Neural progenitor cell (in vitro differentiated cells): ENCODE measurements around the gene GABRB1.

ENCODE experiments used
- EZH2 ChIP-seq: fragments of 200-600 bp; sonication (generic); IDR thresholded peaks from 2 replicates; pipeline ENCODE4 v1.6.1; 2017; ENCODE audit warnings: antibody characterized with exemption, mild to moderate bottlenecking, moderate library complexity
- EZH2phosphoT487 ChIP-seq: fragments of 200-600 bp; sonication (generic); IDR thresholded peaks from 2 replicates; pipeline ENCODE4 v1.6.1; 2017; ENCODE audit warnings: antibody characterized with exemption
- TF ChIP-seq, protein P1 (sequence below): fragments of 200-600 bp; sonication (generic); IDR thresholded peaks from 2 replicates; pipeline ENCODE4 v1.5.1; 2017; ENCODE audit warnings: antibody characterized with exemption, mild to moderate bottlenecking

DNA sequence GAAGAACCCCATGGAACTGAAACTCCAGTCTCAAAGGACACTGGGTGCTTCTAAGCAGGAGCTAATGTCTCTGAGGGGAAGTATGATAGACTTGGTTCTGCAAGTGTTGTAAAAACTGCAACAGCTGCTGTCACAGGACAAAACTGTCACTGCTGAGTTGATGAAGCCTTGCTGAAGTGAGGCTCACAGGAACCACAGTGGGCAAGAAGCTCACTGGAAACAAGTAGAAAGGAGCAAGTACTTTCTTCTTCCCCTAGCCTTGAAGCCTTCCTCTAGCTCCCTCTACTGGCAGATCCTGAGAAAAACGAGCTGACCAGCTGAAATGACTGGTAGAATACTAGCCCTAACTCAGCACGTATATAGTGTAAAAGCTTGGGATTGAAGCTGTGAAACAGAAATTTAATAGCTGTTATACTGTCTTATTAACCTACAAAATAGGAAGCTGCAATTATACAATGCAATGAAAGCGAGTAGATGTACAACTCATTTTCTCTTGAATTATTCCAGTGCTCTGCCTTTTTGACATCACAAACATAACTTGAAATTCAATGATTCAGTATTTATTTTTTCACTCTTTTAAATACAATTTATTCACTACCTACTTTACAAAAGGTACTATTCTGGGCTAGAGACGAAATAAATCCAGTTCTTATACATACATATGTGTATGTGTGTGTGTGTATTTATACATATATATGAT lies 91.4 kb downstream of the GABRB1 start:
- TF ChIP-seq, protein P1, sequence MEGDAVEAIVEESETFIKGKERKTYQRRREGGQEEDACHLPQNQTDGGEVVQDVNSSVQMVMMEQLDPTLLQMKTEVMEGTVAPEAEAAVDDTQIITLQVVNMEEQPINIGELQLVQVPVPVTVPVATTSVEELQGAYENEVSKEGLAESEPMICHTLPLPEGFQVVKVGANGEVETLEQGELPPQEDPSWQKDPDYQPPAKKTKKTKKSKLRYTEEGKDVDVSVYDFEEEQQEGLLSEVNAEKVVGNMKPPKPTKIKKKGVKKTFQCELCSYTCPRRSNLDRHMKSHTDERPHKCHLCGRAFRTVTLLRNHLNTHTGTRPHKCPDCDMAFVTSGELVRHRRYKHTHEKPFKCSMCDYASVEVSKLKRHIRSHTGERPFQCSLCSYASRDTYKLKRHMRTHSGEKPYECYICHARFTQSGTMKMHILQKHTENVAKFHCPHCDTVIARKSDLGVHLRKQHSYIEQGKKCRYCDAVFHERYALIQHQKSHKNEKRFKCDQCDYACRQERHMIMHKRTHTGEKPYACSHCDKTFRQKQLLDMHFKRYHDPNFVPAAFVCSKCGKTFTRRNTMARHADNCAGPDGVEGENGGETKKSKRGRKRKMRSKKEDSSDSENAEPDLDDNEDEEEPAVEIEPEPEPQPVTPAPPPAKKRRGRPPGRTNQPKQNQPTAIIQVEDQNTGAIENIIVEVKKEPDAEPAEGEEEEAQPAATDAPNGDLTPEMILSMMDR = peak; percentile 93
- TF ChIP-seq EZH2 = no peak
- no peak for TF ChIP-seq EZH2phosphoT487
